Measurements from ENCODE around the gene ATF6.

ATF6 gene

GRCh38 chr1:162007466-162007865 is 241.3 kb downstream of the ATF6 start:
- DNase-seq = no peak

- no peak for DNase-seq
Observed at GRCh38 chr1:162008799-162009198, 242.7 kb downstream of the ATF6 start.

- DNase-seq = no peak
Observed at GRCh38 chr1:162009501-162010174, 243.5 kb downstream of the ATF6 start.

GRCh38 chr1:162010175-162010506 is 244.0 kb downstream of the ATF6 start:
- no peak for DNase-seq

GRCh38 chr1:162011337-162012012 is 245.4 kb downstream of the ATF6 start:
- DNase-seq = no peak

- DNase-seq = no peak
Observed at GRCh38 chr1:162013289-162013688, 247.2 kb downstream of the ATF6 start.

Data from NCI-H2081 treated with DMSO at 0.1 percent for 48 hours (cell line).